ENCODE measurements around the gene ZBTB42. TPM values are rescaled to one million over a fixed set of nuclear protein-coding genes. Genes with fewer than 3 reads are reported as not detected.
"Not testable (repeated sequence)": the region's sequence is repeated elsewhere in the genome, so short reads cannot be mapped to it uniquely, and the experiment has no call there.

Gene ZBTB42
- total RNA-seq, 2 experiments from 2014 or later, result 1.3 TPM

DNA sequence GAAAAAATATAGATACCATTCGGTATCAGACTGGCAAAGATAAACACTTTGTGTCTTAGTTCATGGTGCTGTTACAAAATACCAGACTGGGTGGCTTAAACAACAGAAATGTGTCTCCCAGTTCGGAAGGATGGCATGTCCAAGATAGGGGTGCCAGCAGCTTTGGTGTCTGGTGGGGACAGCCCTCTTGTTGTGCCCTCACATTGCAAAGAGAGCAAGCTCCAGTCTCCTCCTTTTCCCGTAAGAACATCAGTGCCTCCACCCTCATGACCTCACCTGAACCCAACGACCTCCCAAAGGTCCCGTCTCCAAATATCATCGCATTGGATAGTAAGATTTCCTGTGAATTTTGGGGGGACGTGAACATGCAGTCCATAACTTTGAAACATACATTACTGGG is 12.4 kb downstream of the ZBTB42 start:
- no peak overlapping the region for H3K27ac Mint-ChIP-seq
- ChIA-PET CTCF (interaction anchor here (0.7 to 1.4 kb wide), 3 partner anchors 13 to 44 kb away, joined by 6 to 7 read pairs (median 6); no protein-coding TSS in a partner anchor), POLR2A (no interaction called here)
- TF ChIP-seq, protein P1, sequence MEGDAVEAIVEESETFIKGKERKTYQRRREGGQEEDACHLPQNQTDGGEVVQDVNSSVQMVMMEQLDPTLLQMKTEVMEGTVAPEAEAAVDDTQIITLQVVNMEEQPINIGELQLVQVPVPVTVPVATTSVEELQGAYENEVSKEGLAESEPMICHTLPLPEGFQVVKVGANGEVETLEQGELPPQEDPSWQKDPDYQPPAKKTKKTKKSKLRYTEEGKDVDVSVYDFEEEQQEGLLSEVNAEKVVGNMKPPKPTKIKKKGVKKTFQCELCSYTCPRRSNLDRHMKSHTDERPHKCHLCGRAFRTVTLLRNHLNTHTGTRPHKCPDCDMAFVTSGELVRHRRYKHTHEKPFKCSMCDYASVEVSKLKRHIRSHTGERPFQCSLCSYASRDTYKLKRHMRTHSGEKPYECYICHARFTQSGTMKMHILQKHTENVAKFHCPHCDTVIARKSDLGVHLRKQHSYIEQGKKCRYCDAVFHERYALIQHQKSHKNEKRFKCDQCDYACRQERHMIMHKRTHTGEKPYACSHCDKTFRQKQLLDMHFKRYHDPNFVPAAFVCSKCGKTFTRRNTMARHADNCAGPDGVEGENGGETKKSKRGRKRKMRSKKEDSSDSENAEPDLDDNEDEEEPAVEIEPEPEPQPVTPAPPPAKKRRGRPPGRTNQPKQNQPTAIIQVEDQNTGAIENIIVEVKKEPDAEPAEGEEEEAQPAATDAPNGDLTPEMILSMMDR (IDR thresholded peaks at IDR 0.05), result no peak
- intact Hi-C loops (cut with micrococcal nuclease), result no loop called here
- H3K27me3 Mint-ChIP-seq, result no peaks in the 10 kb centered on the region
- ATAC-seq (no peak), DNase-seq (no peak)
- no peaks in the 10 kb centered on the region for H3K9me3 Mint-ChIP-seq
- H3K36me3 Mint-ChIP-seq (ENCODE audit: low read depth), result peaks cover 9% of the 10 kb centered on the region
- no peak overlapping the region for H3K4me3 Mint-ChIP-seq
- peaks cover 18% of the 10 kb centered on the region for H3K4me1 Mint-ChIP-seq (ENCODE audit: low read depth)

DNA sequence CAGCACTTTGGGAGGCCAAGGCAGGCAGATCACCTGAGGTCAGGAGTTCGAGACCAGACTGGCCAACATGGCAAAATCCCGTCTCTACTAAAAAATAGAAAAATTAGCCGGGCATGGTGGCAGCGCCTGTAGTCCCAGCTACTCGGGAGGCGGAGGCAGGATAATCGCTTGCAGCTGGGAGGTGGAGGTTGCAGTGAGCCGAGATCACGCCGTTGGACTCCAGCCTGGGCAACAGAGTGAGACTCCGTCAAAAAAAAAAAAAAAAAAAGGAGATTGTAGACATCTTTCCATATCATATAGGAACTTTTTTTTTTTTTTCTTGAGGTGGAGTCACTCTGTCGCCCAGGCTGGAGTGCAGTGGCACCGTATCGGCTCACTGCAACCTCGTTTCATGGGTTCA is 13.8 kb downstream of the ZBTB42 start:
- ATAC-seq; H3K27me3 Mint-ChIP-seq; POLR2A ChIA-PET; intact Hi-C loops (cut with micrococcal nuclease); DNase-seq; H3K9me3 Mint-ChIP-seq; CTCF ChIA-PET: not testable (repeated sequence)
- Mint-ChIP-seq H3K27ac (peak overlapping the region; percentile 93), H3K4me3 (peak overlapping the region; percentile 85), H3K36me3 (ENCODE audit: low read depth) (peaks cover 12% of the 10 kb centered on the region), H3K4me1 (ENCODE audit: low read depth) (peaks cover 18% of the 10 kb centered on the region)

DNA sequence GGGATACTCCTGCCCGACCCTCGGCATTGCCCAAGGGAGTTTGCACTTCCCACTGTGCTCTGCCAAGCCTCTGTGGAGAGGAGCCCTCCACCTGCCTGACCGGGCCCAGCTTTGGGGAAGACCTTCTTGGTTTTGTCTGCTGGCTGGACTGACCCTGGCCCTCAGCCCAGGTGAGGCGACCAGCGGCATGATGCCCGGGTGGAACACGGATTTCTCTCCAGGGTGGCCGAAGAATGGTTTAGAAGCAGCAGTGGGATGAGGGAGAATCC is 15.6 kb downstream of the ZBTB42 start:
- ChIA-PET POLR2A (no interaction called here), CTCF (no interaction called here)
- no peak for ATAC-seq
- TF ChIP-seq, protein P1 (IDR thresholded peaks at IDR 0.05), result no peak
- Mint-ChIP-seq H3K27ac (peak overlapping the region; percentile 91), H3K9me3 (no peaks in the 10 kb centered on the region), H3K36me3 (ENCODE audit: low read depth) (peaks cover 12% of the 10 kb centered on the region), H3K4me1 (ENCODE audit: low read depth) (peaks cover 18% of the 10 kb centered on the region), H3K27me3 (no peaks in the 10 kb centered on the region), H3K4me3 (peak overlapping the region; percentile 85)
- DNase-seq, result no peak
- intact Hi-C loops (cut with micrococcal nuclease), result no loop called here

GRCh38 chr14:104817930-104818713 is 17.2 kb downstream of the ZBTB42 start:
- TF ChIP-seq, protein P1 (IDR thresholded peaks at IDR 0.05), result no peak
- peaks cover 12% of the 10 kb centered on the region for H3K36me3 Mint-ChIP-seq (ENCODE audit: low read depth)
- no peaks in the 10 kb centered on the region for H3K9me3 Mint-ChIP-seq
- POLR2A ChIA-PET, result interaction anchor here (0.7 to 1.1 kb wide), 3 partner anchors 31 to 50 kb away, joined by 3 to 4 read pairs (median 3); no protein-coding TSS in a partner anchor
- CTCF ChIA-PET, result interaction anchor here (0.9 to 2.0 kb wide), 4 partner anchors 23 to 672 kb away, joined by 3 to 5 read pairs (median 3); no protein-coding TSS in a partner anchor
- intact Hi-C loops (cut with micrococcal nuclease), result no loop called here
- H3K4me1 Mint-ChIP-seq (ENCODE audit: low read depth), result peaks cover 18% of the 10 kb centered on the region
- H3K4me3 Mint-ChIP-seq, result no peak overlapping the region
- ATAC-seq (no peak), DNase-seq (no peak)
- no peak overlapping the region for H3K27ac Mint-ChIP-seq
- no peaks in the 10 kb centered on the region for H3K27me3 Mint-ChIP-seq

DNA sequence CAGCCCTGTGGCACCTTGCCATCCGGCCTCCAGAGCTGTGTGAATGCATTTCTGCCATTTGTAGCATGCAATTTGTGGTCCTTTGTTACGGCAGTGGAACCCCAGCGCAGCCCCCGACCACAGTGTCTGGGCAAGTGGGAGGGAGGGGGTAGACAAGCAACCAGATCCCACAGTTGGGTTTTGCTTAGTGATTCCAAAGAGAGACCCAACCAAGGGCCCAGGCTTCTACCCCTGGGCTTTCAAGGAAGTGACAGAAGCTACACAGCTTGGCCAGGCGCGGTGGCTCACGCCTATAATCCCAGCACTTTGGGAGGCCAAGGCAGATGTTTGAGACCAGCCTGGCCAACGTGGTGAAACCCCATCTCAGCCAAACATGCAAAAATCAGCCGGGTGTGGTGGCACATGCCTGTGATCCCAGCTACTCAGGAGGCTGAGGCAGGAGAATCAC is 17.8 kb downstream of the ZBTB42 start:
- Mint-ChIP-seq H3K9me3 (no peaks in the 10 kb centered on the region), H3K36me3 (ENCODE audit: low read depth) (peaks cover 11% of the 10 kb centered on the region), H3K4me1 (ENCODE audit: low read depth) (peaks cover 15% of the 10 kb centered on the region), H3K27me3 (no peaks in the 10 kb centered on the region), H3K27ac (no peak overlapping the region), H3K4me3 (no peak overlapping the region)
- ChIA-PET POLR2A (no interaction called here), CTCF (interaction anchor here (0.9 to 2.0 kb wide), 4 partner anchors 24 to 671 kb away, joined by 3 to 5 read pairs (median 3); no protein-coding TSS in a partner anchor)
- DNase-seq, result no peak
- intact Hi-C loops (cut with micrococcal nuclease), result no loop called here
- TF ChIP-seq, protein P1 (IDR thresholded peaks at IDR 0.05), result no peak
- no peak for ATAC-seq

Data from activated CD8-positive, alpha-beta T cell treated with anti-CD3 and anti-CD28 coated beads for 36 hours (primary cell).